ENCODE measurements around the gene PHF12. TPM values are rescaled to one million over a fixed set of nuclear protein-coding genes. Genes with fewer than 3 reads are reported as not detected.
"Not testable (repeated sequence)": the region's sequence is repeated elsewhere in the genome, so short reads cannot be mapped to it uniquely, and the experiment has no call there.

PHF12 gene
- total RNA-seq, 1 donor from 2014 or later, result 23.2 TPM

DNA sequence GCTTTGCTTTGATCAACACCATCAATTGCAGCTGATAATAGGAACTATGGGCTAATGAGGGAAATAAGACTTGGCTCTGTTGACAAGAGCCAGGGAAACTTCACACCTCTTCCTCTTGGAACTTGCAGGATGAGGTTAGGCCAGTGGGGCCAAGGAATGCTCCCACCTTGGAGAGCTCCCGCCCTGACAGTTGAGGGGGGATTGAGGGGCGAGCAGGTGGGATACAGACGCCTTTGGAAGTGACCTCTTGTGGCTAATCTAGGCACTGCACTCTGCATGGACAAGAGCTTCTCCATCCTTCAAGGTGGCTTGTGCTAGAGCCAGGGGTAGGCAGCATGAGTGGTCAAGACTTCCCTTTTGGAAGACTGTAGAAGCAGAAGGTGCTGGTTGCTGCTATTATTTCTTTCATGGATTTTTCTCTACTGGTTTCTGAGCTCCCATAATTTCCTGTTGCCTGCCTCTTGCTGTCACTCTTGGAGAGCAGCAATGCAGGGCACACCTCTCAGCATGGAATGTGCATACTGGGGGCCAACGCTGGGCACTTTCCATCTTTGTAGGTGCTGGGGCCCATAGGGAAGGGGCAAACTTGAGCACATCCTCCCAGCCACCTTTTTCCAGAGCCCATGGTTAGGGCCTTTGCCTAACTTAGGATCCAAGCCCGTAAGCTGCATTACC, 2.3 kb upstream of the PHF12 start:
- DNase-seq, result peak; percentile 69

DNA sequence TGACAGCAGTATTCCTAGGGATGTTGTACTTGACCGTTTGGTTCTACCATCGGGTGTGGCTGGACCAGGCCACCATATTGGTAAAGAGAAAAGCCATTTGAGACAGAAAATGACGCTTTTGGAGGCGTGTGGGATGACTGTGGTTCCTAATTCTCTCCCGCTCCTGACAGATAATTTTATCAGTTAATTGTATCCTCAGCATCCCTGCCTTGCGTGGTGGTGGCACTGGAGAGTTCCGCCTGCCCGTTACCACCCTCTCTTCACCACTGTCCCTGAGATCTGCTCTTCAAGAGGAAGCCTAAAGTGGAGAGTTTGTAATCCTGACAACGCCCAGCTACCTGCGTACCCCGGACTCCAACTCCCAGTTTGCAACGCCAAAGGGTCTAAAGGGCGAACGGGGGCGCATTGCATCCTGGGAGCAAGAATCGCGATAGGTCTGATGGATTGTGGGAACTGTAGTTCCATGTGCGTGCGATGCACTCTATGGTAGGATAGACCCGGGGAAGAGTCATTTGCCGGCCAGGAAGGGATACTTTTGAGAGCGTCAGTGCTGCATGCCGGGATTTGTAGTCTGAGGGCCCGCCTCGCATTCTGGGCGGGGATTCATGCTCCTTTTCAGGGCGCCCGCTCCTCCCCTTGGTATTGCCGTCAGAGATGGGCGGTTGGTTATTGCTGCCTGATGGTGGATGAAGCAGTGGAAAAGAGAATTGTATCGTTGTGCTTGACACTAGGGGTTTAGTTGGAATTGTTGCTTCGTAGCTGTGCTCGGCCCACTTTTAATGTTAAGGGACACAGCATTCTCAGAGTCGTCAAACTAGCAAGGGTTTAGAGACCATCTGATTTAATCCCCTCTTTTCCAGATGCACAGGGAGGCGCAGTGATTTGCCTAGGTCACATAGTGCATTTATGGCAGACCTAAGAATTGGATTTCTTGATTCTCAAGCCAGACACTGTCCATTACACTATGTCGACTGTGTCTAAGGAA, 965 bp upstream of the PHF12 start:
- DNase-seq, result peak; percentile 100

- no peak for DNase-seq
Measured at GRCh38 chr17:28950752-28951427, 428 bp downstream of the PHF12 start.

DNA sequence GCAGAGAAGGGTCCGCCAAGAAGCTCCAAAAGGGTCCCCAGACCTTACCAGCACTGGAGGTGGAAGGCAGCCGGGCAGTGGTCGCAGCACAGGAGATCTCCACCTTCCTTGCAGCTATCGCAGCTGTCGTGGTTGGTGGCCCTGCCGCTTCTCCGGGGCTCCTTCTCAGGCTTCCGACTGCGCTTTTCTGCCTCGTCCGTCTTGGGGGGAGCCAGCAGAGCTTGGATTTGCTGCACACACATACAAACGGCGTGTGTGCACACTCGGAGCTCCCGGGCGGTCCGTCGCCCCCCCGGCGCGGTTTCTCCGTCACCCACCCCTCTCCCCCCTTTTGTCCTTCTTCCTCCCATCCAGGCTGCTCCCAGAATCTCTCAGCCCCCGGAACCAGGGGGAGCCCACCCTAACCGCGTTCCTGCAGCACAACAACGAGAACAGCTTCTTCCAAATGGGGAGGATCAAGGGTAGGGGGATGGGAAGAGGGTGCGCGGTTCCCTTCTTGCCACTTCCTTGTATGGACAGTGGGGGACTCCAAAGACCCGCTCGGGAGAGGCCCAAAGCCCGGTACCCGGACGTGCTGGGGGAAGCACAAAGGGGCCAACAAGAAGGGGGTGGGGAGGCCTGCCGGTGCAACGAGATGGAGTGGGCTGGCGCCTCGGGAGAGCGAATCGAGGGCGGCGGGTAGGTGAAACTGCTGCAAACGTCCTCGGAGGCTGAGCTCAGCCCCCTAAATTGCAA, 1.1 kb downstream of the PHF12 start:
- peak; percentile 68 for DNase-seq

- DNase-seq, result peak; percentile 80
Measured at GRCh38 chr17:28949185-28950016, 1.9 kb downstream of the PHF12 start.

DNA sequence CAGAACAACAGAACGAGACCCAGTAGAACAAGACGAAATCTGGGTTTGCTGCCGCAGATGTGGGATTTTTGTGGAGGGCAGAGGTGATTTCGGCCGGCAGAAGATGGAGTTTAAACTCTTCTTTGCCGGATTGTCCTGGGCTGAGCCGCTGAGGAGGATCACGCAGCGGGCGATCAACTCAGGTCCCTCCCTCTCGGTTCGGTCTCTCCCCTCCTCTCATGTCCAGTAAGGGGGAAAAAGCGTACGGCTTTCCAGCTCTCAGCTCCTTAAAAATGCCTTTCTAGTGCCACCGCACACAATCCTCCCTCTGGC, 2.5 kb downstream of the PHF12 start:
- no peak for DNase-seq

DNA sequence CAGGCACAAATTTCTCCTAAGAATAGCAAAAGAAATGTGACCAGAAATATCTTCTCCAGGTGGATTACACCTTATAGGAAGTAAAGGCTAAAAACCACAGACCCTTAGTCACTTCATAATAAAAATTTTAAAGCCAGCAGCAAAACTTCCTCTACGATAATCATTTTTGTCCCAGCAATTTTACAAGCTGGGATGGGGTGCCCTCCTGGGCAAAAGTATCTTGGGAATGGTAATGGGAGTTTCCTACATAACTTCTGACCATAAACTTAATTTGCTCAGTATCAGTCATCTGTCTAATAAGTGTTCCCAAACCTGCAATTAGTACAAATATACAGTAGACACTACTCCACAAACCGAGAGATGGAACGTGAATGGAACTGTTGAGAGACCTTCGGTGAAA, 3.0 kb downstream of the PHF12 start:
- DNase-seq, result no peak

DNA sequence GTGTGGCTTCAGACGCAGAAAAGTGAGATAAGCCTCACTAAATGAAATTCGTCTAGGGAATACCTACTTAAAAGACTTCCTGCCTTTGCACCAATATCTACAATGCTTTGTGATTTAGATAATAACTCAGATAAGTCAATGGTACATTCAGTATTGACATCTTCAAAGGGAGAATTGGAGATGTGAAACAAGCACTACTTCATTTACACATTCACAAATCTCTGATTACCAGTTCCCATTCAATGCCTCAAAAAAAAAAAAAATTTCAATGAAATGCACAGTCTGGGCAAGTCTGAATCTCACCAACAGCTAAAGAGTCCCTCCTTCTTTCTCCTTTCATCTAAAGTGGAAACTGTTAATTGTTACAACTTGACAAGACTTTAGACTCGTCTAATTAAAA, 3.7 kb downstream of the PHF12 start:
- no peak for DNase-seq

DNA sequence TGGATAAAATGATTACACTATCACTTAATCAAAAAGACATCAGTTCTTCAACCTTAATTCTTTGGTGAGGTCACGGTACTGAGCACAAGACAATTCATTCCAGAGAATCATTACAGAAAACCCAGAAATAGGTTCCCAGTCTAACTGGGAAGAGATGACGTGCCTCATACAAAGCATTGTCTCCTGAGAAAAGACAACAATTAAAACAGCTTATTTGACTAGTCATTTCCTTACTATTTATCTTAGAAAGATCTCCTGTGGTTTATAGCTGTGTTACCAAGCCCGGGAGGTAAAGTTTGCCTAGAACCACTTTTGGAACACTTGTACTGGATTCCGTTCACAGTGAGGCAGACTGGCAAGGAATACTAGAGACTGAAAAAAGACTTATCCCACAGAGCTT, 5.1 kb downstream of the PHF12 start:
- DNase-seq, result no peak

DNA sequence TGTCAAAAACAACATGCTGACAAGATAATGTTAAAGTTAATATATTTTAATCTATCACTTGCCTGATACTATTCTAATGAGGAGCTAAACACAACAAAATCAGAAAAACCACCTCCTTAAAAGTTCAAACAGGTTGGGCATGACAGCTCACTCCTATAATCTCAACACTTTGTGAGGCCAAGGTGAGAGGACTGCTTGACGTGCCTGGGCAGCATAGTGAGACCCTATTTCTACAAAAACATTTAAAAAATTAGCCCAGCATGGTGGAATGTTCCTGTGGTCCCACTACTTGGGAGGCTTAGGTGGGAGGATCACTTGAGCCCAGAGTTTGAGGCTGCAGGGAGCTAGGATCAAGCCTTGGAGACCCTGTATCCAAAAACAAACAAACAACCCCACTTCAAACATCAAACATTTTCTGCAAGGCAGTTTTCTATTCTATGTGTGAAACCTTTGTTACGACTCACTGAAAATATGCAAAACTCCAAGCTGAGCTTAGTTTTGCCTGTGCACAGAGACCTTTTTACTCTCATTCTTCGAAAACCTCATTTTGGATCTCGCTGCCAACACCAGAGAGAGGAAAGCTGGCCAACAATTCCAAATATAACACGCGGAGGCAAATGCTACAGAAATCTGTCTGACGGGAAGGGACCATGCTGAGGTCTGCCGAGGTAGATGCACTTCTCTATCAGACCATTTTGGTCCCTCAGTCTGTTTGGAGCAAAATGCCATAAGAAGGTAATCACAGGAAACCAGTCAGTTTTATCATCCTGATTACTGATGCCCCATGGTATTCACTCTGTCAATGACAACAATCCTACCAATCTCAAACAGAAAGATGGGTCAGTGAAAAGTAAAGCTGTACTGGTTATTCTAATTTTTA, 6.2 kb downstream of the PHF12 start:
- DNase-seq, result no peak

- no peak for DNase-seq
Measured at GRCh38 chr17:28944343-28944742, 7.0 kb downstream of the PHF12 start.

DNA sequence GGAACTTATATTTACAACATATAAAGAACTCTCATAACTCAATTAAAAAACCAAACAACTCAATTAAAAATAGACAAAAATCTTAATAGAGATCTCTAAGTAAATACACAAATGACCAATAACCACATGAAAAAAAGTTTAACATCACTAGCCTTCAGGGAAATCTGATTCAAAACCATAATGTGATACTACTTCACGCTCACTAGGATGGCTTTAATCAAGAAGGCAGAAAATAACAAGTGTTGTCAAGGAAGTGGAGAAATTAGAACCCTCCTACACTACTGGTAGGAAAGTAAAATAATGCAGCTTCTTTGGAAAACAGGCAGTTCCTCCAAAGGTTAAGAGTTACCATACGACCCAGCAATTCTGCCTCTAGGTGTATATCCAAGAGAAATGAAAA, 8.4 kb downstream of the PHF12 start:
- DNase-seq, result no peak

- no peak for DNase-seq
Measured at GRCh38 chr17:28941251-28941650, 10.1 kb downstream of the PHF12 start.

GRCh38 chr17:28940675-28941074, 10.6 kb downstream of the PHF12 start:
- no peak for DNase-seq

DNA sequence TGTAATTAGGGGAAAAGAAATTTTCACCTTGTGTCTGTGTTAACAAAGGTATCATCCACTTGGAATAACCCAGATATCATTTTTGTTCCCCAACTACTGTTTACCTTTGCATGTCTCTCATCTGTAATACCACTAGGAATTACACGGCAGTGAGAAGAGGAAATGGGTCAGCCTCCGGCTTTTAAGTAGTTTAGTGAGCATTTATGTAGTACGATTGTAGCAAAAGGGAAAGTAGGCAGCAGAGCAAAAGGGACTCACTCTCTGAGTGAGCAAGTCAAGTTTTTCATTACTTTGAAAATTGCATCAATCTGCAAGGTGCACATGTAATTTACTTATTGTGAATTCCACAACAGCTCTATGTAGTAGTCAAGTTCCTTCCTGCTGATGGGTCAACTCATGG, 11.2 kb downstream of the PHF12 start:
- DNase-seq, result no peak

DNA sequence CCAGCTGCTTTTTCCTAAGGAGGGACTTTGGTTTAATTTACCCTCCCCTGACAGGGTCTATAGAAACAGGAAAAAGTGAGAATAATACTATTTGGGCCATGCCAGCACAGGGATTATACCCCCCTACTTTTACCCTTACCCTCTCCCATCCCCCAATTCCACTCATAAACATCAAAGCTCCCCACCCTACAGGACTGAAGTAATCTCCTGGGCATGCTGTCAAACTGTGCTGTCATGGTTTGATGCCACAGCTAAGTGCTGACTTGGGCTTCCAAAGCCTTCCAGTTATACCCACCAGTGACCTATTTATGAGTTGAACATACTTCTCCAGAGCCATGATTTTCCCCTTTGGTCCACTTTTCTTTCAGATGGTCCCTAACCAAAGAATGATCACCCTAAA, 12.8 kb downstream of the PHF12 start:
- DNase-seq, result no peak

GRCh38 chr17:28937044-28937729, 14.1 kb downstream of the PHF12 start:
- DNase-seq, result no peak

GRCh38 chr17:28935744-28936460, 15.4 kb downstream of the PHF12 start:
- no peak for DNase-seq

- DNase-seq, result not testable (repeated sequence)
Measured at GRCh38 chr17:28934508-28934907, 16.8 kb downstream of the PHF12 start.
